Globus pallidus (tissue), 1 donor: ENCODE measurements around the gene MORN1.

Experiments
- DNase-seq: peaks from one replicate; pipeline ENCODE4 v3.0.0-alpha.2; 2015; ENCODE audit warnings: low spot score

The MORN1 gene

DNA sequence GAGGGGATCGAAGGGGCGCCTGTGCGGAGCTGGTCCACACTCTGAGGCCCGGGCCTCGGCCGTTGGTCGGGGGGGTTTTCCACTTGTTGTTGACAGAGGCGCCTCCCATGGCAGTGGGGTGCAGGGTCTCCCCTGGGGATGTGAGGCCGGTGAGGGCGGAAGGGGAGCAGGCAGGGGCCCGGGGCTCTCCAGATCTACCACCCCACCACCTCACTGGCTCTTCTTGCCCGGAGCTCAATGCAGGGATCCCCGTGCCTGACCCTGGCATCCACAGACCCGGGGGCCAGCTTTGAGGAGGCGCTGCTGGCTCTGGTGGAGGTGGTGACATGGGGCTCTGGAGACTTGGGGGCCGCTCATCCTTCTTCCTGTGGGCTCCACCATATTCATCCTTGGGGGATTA, 28.1 kb upstream of the MORN1 start:
- no peak for DNase-seq

DNA sequence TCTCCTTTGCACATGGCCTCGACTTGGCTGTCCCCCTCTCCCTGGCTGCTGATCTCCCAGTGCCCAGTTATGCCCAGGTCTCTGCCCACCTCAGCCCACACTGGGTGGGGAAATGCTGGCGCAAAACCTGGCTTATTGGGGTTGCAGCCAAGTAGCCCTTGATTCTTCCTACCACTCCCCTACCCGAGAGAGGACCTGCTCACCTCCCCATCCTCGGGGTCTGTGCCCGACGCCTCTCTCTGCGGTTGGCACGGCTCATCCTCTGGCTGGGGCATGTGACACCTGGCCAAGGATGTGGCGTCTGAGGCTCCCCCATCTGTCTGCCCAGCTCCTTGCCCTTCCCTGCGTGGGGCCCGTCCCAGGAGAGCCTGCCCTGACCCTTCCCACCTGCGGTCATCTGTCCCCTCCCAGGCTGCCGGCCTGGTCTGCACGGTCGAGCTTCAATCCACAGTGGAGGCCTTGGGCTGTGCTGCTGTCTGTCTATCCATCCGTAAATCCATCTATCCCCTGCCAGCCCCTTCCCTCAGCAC, 27.5 kb upstream of the MORN1 start:
- DNase-seq = no peak

DNA sequence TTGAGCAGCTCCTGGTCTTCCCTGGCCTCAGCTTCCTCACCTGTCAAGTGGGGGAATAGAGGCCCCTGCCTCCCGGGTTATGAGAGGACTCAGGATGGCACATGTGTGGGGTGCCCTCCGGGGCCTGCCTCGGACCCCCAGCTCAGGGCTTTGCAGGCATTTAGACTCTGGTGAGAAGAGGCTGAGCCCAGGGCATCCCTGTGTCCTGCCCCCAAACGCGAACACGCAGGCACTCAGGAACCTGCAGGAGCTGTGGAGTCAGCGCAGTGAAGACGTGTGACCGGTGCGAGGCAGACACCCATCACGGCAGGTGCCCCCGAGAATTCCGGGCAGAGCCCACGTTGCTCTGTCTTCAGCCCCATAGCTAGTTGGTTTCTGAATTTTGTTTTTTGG, 26.5 kb upstream of the MORN1 start:
- no peak for DNase-seq

DNA sequence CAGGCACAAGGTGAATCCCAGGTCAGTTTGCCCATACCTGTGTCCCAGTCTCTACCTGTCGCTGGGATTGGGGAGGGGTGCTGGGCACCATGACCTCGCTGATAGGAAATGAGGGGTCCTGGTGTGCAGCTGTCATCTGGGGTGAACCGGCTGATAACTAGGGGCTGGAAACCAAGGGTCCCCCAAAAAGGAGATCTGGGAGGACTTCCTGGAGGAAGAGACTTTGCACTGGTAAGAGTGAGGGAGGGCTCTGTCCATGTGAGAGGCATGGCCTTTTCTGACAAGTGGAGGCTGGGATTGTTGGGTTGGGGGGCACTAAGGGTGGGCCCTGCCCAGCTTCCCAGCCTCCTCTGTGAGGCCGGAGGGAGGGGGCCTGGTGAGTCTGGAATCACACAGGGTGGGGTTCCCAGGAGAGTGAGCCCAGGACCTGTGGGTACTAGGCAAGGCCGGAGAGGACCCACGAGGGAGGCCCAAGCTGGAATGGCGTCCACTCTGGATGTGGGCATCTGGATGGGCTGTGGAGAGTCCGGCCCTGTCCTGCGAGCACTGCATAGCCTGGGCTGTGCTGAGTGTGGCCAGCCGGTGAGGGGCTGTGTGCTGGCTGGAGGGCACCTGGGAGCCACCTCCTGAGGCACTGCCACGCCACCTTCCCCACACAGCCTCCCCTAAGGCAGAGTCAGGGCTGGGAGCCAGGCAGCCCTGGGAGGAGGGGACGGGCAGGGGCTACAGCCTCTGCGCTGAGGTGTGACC, 25.9 kb upstream of the MORN1 start:
- DNase-seq = no peak

DNA sequence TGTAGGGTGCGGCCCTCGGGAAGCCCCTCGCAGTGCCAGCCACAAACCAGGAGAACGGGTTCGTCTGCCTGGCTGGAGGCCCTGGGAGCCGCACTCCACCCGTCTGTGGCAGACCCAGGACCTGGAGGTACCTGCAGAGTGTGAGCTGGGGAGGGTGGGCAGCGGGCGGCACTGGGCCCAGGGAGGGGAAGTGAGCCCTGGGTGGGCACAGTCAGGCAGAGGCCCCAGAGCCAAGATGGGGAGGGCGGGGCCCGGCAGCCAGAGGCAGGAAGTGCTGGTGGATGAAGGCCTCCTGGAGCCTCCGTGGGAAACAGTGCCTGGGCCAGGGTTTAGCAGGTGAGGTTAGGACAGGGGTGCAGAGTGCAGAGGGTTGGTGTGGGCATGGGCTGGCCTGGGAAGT, 25.0 kb upstream of the MORN1 start:
- DNase-seq = no peak

DNA sequence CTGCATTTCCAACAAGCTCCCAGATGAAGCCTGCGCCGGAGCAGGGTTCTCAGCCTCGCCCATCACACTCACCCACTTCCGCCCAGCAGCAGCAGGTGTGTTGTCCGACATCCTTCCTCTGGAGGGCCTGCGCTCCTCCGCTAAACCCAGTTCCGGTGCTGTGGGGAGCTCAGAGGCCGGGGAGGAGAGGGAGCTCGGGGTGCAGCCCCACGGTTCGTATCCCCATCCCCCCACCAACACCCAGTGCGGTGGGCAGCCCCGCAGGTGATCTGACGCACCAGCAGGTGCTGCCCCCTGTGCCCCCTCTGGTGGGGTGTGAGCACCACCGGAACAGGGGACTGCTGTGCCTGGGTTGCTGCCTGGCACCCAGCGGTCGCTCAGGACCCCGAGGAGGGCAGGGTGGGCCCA, 24.5 kb upstream of the MORN1 start:
- DNase-seq = no peak

DNA sequence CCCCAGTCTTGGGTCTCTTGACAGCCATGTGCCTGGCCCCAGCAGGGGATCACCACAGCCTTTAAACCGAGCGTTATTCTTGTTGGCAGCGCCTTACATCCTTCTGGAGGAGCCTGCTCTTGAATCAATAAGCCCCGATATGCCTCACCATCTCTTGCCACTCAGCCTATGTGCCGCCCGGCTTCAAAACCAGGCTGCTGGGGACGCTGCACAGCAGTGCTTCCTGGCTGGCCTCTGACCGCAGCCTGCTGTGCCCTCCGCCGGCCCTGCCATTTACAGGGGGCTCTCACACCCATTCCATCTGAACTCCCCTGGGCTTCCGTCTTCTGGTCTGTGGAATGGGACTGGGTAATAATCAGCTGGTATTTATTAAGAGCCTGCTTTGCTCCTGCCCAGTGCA, 24.0 kb upstream of the MORN1 start:
- DNase-seq = no peak

DNA sequence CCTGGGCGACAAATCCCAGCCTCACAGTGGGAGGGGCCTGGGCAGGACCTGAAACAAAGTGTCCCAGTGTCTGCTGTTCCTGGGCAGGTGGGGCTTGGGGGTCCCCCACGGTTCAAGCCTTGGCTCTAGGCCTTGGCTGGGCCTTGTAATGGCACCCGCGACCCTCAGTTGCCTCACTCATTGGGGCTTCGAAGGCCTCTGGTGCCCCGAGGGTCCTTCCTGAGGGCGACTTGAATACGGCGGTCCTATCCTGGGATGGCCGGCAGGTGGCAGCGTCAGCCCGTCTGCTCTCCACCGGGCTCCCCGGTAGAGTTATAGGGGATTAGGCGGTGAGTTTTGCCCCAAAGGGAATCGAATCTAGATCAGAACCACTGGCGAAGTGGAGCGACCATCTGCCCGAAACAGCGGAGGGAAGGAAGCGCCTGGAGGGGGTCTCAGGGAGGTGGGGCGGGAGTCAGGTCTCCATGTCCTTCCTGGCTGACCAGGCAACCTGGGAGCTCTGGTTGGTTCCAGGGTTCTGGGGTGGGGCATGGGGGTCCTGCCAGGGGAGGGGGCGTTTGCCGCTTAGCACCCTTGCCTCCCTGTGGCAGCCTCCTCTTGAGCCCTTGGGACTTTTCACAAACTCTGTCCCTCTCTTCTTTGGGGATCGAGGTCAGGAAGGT, 23.1 kb upstream of the MORN1 start:
- DNase-seq = peak; percentile 64

DNA sequence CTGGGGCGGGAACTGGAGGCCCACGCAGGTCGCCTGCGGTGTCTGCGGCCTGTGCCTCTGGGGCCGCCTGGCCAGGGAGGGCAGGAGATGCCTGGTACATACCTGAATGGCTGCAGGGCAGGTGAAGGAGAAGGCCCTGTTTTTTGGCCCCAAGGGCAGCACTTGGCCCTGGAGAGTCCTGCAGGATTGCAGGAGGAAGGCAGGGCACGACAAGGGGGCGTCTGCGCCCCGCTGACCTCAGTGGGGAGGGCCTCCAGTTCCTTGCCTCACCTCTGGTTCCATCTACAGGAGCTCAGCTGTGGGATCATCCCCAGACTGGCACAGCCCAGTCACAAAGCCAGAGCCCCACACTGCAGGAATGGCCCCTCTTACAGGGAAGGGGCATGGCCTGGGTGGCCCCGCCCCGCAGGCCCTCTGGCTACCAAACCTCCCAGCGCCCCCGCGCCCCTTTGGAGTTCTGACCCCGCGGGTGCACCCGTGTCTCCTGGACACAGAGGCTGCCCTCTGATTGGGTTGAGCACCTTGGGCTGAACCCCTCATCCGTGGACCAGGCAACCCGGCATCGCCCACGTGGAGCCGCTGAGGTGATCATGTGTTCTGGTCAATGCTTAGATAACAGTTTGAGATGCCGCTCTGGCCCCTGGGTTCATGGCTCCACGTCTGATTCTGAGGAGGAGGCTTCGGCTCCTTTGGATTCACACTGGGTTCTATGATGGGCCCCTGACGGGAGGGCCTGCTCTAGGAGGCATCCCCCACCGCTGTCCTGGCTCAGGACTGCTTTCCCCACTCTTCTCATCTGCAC, 22.3 kb upstream of the MORN1 start:
- no peak for DNase-seq

DNA sequence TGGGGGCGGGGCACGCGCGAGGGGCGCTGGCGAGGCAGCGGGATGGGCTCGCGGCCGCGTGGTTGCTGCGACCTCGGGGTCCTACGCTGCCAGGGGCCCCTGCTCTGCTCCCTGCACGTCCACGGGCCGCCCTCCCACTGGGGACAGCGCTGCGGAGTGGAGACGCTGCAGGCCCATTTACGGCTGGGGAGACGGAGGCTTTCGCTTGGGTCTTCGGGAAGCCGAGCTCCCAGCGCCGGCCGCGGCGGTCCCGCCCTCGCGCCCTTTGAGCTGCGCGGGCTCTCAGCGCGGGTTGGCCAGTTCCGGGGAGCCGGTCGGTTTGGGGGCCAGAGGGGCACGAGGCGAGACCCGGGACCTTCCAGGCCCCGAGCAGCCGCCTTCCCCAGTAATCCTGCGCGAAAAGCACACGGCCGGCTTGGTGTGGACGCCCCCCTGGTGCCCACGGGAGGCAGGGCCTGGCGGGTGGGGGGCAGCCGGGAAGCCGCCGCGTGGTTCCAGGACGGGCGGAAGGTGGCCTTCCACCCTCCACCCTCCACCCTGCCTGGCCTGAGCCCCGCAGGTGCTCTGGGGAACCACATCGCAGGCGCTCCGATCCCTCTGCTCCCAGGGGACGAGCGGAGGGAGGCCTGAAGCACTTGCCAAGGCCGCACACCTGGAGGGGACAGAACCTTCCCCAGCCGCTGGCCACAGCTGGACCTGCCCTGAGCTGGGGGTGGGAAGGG, 21.6 kb upstream of the MORN1 start:
- no peak for DNase-seq

DNA sequence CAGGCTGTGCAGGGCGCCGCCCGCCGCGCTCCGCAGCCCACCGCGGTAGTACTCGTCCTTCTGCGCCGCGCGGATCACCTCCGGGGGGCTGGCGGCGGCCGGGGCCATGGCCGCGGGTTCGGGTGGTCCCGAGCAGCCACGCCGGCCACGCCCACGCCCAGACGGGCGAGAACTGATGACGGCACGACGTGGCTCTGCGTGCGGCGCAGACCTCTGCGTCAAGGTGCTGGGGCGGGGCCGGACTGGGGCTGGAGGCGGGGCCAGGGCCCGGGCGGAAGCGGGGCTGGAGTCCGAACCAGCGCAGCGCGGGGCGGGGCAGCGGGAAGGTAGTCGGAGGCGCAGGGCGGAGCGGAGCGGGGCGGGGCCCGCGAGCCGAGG, 21.0 kb upstream of the MORN1 start, which contains the start of gene PEX10:
TSS of gene PEX10 (minus strand) at position 170 of the 378 bp plus-strand sequence. CDS start at position 108, 62 bp downstream.
- peak; percentile 91 for DNase-seq

DNA sequence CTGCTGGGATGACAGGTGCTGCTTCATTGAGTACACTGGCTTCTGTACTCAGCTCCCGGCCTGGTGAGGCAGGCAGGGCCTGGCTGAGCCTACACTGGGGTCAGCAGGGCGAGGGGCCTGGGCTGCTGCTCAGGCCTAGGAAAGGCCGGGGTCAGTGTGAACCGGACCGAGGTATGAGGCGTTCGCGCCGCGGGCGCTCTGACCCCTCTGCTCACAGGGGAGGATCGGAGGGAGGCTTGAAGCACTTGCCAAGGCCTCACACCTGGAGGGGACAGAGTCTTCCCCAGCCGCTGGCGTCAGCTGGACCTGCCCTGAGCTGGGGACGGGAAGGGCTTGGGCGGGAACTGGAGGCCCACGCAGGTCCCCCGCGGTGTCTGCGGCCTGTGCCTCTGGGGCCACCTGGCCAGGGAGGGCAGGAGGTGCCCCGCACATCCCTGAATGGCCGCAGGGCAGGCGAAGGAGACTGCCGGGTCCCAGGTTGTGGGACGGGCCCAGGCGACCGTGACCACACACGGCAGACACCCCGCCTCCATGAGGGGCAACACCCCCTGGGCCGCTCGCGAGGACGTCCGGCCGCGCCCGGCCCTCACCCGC, 20.5 kb upstream of the MORN1 start:
- no peak for DNase-seq

DNA sequence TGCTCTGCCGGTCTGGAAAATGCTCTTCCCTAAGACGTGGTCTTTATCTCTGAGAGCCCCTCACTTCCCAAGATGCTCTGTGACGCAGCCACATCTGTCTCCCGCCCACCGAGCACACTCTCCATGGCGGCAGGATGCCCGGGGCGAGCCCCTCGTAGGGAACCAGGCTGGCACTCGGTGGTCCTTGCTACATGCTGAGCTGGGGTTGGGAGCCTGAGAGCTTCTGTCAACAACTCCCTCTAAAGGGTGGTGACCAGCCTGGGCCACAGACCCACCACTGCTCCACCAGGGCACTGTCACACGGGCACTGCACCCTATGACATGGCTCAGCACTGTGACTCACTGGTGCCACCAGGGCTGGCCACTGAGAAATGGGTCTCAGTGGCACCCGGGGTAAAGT, 18.4 kb upstream of the MORN1 start:
- no peak for DNase-seq

DNA sequence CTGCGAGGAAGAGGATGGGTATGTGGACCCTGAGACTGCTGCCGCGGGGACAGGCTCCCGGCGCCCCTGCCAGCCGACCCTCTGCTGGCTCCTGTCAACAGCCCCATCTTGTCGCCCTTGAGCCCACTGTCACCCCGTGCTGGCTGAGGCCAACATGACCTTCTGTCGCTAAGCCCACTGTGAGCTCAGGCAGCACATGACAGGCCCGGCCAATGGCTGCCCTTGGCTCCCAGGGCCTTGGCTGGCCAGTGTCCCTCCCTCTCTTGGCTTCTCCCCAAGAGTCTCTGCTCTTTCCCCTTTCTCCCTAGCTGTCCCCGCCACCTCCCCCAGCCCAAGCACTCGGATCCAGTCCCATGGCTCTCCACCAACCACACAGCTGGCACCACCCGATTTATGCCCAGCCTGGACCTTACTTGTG, 17.5 kb upstream of the MORN1 start:
- DNase-seq = no peak

DNA sequence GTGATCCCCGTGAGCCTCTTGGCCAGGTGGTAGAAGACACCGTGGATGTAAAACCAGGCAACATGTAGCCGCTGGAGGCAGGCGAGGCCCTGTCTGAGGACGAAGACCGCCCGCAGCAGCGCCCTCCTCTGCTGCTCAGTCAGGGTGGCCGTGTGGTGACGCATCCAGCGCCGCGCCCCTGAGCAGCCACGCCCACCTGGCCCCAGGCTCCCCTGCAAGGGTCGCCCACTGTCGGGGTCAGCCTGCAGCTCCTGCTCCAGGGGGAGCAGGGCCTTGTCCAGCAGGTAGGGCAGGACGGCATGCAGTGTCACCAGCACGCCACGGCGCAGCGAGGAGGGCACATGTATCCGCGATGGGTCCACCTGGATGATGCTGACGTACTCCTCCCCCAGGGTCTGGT, 17.1 kb upstream of the MORN1 start:
- no peak for DNase-seq

DNA sequence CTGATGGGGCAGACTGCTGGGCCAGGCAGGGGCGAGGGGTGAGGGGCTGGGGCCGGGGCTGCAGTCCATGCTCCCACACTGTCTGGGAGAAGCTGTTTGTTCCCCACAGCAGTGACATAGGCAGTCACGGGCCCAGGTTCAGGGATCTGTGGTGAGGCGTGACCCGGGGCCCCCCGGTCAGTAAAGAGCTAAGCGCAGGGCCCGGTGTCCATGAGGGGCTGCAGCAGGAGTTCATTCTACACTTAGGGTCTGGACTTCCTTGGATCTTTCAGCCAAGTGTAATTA, 16.6 kb upstream of the MORN1 start:
- no peak for DNase-seq

DNA sequence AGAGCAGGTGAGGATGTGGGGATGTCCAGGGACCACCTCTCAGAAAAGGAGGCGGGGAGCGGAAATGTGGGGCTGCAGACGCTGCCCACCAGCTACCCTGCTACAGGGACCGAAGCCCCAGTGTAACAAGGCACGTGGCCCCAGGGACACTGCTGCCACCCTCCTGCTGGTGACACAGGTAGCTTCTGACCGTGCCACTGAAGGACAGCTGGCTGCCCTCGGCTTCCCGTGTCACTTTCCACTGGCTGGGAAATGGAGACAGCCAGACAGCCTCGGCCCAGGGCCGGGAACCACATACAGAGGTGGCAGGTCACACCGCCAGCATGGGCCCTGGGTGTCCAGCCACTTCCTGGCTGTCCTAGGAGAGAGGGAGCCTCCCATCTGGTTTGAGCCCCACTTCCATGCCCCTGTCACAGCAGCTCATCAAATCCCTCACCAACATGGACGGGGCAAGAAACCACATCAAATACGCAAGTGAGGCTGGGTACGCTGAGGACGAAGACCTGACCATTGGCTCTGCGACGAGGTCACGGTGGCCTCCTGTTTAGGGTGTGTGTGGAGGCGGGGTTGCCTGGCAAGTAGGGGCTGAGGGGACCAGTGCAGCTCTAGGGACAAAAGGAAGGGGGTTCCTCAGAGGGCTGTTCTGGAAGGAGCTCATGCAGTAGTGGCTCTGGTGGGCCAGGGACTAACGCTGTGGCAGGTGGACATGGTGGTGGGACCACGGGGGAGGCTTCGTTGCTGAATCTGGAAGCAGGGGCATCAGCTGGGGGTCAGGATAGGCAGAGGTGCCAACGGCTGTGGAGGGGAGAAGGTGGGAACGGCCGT, 16.0 kb upstream of the MORN1 start:
- DNase-seq = no peak

DNA sequence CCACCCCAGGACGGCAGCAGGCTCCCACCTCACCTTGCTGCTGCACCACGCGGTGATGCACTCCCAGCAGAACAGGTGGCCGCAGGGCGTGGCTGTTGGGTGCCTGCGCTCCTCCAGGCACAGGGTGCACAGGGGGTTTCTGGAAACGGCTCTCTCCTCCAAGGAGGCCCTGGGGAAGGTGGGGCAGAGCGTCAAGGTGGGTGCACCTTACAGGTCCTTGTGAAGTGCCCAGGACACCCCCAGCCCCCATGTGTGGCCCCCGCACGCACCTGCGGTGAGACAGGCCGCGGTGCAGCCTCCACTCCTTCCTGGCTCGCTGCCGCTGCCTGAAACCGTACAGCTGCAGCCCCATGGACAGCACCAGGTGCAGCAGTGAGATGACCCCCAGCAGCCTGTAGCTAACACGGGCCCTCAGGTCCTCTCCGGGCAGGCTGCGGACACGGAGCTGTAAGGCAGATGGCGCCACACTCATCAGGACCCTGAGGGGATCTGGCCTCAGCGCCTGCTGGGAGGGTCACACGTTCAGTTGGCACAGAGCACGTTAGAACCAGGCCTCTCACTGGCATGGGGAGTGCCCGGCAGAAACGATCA, 15.2 kb upstream of the MORN1 start:
- DNase-seq = no peak

DNA sequence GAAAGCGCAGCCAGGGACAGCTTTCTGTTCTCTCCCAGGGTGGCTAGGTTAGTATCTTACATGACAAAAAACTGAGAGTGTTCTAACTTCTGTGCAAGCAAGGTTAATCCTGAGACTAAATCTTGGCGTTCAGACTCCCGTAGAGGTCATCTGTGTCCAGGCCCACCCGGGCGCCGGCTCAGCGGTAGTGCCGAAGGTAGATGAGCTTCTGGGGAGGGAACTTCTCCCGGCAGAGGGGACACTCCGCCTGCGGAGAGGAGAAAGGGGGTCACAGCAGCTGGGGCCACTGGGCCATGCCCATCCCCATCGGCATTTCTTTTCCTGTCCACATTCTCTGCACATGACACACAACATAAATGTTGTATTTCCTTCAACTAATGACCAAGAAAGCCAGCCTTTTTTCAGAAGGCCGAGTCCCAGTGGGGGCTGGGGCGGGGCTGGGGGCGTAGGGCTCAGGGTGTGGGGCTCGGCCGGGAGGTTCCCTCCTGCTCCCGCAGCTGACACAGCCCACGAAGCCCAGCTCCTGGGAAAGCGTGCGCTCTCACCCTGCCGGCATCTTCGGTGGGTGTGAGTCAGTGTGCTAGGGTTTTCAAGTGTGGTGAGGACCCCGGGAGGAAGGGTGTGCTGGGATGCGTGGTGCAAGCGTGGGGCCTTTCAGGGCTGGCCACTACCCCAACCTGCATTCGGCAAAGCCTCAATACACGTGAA, 14.4 kb upstream of the MORN1 start:
- no peak for DNase-seq
